Right hindlimb (tissue), 1 donor: ENCODE results near the gene SLAMF1.
A peak's percentile ranks its signal among the peaks of the same experiment; 100 is the strongest.
"Not testable (repeated sequence)": the region's sequence is repeated elsewhere in the genome, so short reads cannot be mapped to it uniquely, and the experiment has no call there.

Experiments used
- DNase-seq: peaks from one replicate; pipeline ENCODE4 v3.0.0-alpha.2; 2018

SLAMF1 gene, protein sequence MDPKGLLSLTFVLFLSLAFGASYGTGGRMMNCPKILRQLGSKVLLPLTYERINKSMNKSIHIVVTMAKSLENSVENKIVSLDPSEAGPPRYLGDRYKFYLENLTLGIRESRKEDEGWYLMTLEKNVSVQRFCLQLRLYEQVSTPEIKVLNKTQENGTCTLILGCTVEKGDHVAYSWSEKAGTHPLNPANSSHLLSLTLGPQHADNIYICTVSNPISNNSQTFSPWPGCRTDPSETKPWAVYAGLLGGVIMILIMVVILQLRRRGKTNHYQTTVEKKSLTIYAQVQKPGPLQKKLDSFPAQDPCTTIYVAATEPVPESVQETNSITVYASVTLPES

DNA sequence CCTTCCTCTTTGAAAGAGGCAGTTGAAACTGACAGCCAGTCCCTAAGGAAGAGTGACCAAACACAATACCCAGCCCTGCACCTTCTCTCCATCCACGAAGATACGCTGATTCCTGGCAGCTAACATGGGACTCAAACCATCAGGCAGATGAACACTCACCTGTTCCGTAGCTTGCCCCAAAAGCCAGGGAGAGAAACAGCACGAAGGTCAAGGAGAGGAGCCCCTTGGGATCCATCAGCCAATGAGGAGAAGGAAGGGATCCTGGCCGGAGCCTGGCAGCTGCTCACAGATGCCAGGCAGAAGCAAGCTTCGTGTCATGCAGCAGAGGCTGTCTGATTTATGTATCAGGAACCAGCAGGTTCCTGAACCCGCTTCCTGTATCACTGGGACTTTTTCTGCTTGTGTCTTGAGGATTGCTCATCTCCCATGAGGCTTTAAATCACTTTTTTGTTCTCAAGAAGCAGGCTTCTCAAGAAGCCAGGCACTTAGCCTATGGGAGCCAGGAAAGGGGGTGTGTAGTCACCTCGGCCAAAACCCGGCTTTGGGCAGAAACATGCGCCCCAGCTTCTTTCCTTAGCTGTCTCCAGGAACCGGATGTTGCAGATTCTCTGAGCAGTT, at the start of gene SLAMF1:
SLAMF1 (minus strand) TSS at position 334 of the 618 bp plus-strand sequence; CDS start at position 235, 99 bp downstream.
- DNase-seq, result no peak

DNA sequence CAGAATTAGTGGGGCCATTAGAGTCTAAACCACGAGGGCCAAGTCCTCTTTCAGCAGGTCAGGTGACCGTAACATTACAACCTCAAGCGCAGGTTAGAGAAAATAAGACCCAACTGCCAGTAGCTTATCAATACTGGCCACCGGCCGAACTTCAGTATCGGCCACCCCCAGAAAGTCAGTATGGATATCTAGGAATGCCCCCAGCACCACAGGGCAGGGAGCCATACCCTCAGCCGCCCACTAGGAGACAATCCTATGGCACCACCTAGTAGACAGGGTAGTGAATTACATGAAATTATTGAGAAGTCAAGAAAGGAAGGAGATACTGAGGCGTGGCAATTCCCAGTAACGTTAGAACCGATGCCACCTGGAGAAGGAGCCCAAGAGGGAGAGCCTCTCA, 45.5 kb upstream of the SLAMF1 start:
- not testable (repeated sequence) for DNase-seq

- no peak for DNase-seq
Observed at GRCh38 chr1:160685266-160685665, 38.4 kb upstream of the SLAMF1 start.

- no peak for DNase-seq
Observed at GRCh38 chr1:160682983-160683865, 36.4 kb upstream of the SLAMF1 start.

DNA sequence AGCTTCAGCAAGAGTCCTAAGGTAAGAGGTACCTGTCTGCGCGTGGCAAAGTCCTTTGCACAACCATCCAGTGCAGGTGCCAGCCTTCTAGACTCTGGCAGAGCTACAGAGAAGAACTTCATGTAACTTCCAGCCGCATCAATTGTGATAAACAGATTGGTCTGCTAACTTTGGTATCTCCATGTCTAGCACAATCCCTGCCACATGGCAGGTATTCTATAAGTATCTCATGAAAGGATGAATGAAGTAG, 35.0 kb upstream of the SLAMF1 start:
- no peak for DNase-seq

DNA sequence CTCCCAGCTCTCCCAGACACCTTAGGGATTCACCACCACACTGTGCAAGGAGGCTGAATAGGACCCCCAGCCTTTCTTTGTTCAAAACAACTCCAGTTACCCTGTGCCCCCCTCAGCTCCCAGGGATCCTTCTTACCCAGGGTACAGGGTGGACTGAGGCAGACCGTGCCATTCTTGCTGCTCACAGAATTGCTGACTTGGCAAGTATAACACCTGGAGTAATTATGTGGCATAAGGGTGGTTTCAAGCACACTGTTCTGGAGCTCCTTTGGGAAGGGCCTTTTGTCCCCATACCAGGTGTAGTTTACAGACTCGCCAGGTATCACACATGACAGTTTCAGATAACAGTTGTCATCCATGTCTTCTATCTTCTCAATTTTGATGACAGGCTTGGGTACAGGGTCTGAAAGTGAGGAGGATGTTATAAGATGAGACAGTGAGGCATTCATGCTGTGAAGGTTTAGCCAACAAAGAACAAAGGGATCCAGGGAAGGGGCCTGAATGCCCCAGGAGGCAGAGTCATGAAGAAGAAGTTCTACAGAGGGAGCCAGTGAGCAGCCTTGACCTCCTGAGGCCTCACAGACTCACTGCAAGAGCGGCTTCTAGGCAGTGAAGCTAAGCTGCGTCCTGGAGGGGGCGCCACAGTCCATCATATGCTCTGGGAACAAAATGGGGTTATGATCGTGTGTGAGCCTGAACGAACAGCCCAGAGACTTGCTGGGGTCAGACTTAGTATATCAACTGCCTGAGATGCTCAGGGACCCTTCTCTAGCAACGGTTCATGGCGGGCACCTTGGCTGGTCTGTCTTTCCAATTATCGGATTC, 34.4 kb upstream of the SLAMF1 start:
- peak; percentile 33 for DNase-seq

GRCh38 chr1:160680399-160680798, 33.6 kb upstream of the SLAMF1 start:
- DNase-seq, result no peak

- DNase-seq, result no peak
Observed at GRCh38 chr1:160679893-160680292, 33.0 kb upstream of the SLAMF1 start.

GRCh38 chr1:160676869-160677597, 30.2 kb upstream of the SLAMF1 start:
- no peak for DNase-seq

DNA sequence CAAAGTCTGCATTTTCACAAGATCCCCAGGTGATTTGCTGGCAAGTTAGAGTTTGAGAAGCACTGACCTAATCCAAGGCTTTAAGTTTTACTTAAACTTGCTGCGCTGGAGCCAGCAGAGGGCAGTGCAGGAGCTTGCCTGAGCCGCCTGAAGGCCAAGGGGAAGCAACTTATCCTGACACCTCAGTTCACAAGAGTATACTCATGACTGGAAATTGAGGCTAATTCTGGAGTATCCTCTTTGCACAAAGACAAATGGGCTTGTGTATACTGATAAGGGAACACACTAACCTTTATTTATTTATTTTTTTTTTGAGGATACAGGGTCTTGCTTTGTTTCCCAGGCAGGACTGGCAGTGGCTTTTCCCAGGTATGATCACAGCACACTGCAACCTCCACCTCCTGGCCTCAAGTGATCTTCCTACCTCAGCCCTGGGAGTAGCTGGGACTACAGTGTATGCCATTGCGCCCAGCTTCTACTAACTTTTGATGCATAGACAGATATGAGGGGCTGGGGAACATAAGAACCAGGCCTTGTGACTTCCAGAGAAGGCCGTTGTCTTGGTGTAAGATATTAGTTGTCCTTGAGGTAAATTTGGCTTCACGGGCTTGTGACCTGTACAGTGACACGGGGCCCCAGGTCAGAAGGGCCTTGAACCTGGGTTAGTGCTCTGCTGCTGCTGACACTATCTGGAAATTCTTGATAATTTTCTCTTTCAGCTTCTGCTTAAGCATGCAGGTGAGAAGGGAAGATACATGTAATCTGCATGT, 29.0 kb upstream of the SLAMF1 start:
- peak; percentile 53 for DNase-seq

GRCh38 chr1:160674415-160674814, 27.6 kb upstream of the SLAMF1 start:
- DNase-seq, result no peak

GRCh38 chr1:160672789-160673695, 26.2 kb upstream of the SLAMF1 start:
- no peak for DNase-seq

DNA sequence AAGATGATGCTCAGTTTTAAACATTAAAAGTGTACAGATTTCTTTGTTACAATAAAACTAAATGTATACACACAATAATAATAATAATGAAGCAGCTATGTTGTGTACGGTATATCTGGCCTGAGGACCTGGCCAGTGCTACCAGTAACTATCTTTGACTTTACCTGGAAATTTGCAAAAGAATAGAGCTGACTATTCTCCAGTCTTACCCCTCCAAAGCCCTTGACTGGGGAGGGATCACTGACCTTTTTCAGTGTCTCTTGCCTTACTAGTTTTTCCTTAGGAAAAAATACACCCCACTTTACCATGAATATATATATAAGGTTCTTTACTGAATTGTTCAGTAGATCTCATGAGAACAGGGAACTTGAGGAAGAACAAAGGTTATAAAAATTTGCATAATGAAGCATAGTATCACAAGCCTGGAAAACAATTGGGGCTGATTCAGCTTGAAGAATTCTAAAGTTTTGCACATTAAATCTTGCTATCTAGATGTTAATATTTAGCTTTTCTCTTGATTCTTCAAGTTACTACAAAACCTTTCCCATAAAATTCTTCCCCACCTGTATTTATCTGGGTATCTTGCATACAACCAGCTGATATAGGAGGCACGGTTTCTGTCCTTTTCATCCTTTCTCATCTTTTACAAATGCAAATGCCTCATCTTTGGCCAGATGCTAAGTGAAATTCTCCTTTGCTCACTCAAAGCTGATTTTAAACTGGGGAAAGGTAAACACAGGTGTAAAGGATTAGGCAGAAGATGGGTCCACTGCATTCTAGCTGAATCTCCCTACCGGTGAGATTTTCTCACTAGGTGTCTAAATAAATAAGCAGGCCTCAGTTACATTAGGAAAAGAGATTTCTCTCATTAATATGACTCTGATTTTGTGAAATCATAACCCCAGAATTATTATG, 25.0 kb upstream of the SLAMF1 start:
- DNase-seq, result no peak

DNA sequence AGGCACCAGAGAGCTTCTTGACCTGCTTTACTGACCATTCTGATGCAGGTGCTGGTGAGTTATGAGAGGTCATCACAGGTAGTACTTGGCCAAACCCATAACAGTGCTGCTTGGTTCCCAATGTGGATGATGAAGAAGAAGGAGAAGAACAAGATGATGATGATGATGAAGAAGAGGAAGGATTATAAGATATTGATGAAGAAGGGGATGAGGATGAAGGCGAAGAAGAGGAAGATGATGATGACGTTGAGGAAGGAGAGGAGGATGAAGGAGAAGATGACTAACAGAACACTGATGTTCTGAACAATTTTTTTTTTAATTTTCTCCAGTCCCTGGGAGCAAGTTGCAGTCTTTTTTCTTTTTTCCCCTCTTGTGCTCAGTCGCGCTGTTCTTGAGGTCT, 23.9 kb upstream of the SLAMF1 start:
- no peak for DNase-seq

GRCh38 chr1:160669802-160670201, 23.0 kb upstream of the SLAMF1 start:
- DNase-seq, result no peak

DNA sequence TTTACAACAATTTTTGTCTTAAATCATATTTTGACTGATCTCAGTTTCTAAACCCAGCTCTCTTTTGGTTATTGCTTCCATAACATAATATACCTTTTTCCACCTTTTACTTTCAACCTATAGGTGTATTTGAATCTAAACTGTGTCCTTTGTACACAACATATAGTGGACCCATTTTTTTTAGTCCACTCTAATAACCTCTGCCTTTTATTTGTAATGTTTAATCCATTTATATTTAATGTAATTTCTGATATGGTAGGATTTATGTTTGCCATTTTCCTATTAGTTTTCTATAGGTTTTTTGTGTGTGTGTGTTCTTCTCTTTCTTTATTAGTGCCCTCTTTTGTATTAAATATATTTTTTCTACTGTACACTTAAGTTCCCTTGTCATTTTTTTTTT, 22.4 kb upstream of the SLAMF1 start:
- no peak for DNase-seq

DNA sequence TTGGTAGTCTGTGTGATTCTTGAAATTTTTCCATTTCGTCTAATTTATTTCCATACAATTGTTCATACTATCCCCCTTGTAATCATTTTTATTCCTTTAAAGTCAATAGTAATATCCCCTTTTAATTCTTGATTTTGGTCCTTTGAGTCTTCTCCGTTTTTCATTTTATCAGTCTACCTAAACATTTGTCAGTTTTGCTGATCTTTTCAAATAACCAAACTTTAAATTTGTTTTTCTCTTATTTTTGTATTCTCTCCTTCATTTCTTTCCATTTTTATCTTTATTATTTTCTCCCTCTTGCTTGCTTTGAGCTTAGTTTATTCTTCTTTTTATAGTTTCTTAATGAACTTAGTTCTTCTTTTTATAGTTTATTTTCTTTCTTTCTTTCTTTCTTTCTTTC, 21.1 kb upstream of the SLAMF1 start:
- DNase-seq, result no peak

- DNase-seq, result no peak
Observed at GRCh38 chr1:160666079-160666442, 19.2 kb upstream of the SLAMF1 start.

DNA sequence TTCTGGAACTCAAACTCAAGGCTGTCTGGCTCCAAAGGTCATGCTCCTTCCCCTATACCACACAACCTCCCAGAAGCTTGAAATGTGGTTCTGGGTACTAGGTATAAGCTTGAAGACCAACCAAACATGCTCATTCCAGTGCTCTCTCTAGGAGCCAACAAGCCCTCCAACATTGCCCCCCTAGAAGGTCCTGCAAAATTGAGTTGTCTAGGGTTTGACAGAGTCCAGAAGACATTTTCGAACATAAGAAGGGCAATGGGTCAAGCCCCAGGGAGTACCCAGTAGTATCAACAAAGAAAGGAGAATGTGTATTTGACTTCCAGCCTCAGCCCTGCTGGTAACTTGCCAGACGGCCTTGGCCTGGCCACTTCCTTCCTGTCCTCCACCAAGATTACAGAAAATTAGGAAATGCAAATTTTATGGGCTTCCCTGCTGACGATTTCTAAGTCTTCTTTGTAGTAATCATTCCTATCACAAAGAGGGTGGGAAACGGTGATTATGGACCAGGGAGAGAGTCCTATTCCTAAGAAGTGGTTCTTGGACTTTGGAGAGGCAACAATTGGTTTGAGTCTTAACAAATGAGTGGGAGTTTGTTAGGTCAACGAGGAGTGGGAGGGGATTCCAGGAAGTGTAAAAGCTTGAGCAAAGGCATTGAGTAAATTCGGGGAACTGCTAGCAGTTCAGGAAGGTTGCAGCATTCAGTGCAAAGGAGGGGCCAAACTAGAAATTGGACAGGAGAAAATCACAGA, 18.7 kb upstream of the SLAMF1 start:
- no peak for DNase-seq
